LNCaP clone FGC (cell line): ENCODE data around the gene PRR4.

Source experiments
- DNase-seq: peaks from one replicate; pipeline ENCODE4 v3.0.0-alpha.2; 2011; ENCODE audit warnings: low read depth
- H3K4me3 ChIP-seq: 2 replicates; pipeline ENCODE4 v1.5.1; 2011; ENCODE audit warnings: mild to moderate bottlenecking, low read depth, low read length, control low read depth
- TF ChIP-seq, protein P1 (sequence below): IDR thresholded peaks from 2 replicates; pipeline ENCODE4 v1.5.1; 2012; ENCODE audit warnings: mild to moderate bottlenecking; ENCODE audit not compliant: control insufficient read depth, insufficient read depth; ENCODE audit errors: extremely low read depth

PRR4 gene

DNA sequence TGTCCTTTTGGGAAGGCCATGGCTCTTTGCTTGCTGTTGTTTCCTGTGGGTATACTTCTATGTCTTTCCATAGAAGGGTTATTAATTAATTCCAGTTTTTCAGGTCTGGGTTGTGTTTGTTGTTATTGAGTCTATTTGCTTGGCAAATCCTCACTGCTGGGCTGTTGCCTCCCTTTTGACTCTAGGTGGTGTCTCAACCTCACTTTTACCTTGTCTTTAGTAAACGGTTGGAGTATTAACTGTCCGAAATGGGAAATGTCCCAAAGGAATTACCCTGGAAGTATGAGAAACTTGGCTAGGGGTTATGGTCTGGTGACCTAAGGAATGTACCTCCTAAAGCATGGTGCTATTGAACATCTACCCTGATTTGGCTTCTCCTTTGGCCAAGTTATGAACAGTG is 18.1 kb upstream of the PRR4 start:
- peak; percentile 85 for DNase-seq
- TF ChIP-seq, protein P1, sequence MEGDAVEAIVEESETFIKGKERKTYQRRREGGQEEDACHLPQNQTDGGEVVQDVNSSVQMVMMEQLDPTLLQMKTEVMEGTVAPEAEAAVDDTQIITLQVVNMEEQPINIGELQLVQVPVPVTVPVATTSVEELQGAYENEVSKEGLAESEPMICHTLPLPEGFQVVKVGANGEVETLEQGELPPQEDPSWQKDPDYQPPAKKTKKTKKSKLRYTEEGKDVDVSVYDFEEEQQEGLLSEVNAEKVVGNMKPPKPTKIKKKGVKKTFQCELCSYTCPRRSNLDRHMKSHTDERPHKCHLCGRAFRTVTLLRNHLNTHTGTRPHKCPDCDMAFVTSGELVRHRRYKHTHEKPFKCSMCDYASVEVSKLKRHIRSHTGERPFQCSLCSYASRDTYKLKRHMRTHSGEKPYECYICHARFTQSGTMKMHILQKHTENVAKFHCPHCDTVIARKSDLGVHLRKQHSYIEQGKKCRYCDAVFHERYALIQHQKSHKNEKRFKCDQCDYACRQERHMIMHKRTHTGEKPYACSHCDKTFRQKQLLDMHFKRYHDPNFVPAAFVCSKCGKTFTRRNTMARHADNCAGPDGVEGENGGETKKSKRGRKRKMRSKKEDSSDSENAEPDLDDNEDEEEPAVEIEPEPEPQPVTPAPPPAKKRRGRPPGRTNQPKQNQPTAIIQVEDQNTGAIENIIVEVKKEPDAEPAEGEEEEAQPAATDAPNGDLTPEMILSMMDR = peak; percentile 80
- no peak overlapping the region for H3K4me3 ChIP-seq

DNA sequence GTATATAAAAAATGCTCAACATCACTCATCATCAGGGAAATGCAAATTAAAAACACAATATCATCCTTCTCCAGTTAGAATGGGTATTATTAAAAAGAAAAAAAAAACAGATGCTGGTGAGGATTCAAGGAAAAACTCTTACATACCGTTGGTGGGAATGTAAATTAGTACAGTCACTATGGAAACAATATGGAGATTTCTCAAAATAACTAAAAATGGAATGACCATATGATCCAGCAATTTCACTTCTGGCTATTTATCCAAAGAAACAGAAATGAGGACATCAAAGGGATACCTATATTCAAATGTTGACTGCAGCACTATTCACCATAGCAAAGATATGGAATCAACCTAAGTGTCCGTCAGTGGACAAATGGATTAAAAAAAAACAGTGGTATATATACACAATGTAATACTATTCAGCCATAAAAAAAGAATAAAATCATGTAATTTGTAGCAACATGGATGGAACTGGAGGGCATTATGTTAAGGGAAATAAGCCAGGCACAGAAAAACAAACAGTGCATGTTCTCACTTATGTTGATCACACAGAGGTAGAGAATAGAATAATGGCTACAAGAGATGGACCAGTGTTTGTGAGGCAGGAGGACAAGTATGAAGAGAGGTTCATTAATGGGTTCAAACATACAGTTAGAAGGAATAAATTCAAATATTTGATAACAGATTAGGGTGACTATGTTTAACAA is 14.4 kb upstream of the PRR4 start:
- no peak overlapping the region for H3K4me3 ChIP-seq
- TF ChIP-seq, protein P1 = no peak
- no peak for DNase-seq

DNA sequence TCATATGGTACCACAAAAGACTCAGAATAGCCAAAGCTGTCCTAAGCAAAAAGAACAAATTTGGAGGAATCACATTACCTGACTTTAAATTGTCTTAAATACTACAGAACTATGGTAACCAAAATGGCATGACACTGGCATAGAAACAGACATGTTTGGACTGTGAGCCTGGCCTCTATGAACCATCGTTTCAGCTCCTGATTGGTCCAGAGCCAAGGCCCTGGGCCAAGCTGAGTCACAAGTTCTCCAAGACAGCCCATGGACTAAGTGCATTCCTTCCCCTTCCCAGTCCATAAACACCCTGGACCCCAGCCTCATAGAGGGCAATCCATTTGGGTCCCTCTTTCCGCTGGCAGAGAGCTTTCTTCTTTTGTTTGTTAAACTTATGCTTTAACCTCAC is 12.1 kb upstream of the PRR4 start:
- H3K4me3 ChIP-seq = no peak overlapping the region
- TF ChIP-seq, protein P1 = no peak
- DNase-seq = no peak

DNA sequence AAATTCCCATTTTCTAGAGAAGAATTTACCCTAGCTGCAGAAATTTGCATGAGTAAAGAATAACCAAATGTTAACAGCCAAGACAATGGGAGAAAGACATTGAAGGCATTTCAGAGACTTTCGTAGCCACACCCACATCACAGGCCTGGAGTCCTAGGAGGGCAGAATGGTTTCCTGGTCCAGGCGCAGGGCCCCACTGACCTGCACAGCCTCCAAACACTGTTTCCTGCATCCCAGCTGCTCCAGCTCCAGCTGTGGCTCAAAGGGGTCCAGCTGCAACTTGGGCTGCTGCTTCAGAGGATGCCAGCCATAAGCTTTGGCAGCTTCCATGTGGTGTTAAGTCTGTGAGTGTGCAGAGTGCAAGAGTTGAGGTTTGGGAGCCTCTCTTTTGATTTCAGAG is 6.5 kb upstream of the PRR4 start:
- DNase-seq = no peak
- H3K4me3 ChIP-seq = no peak overlapping the region
- TF ChIP-seq, protein P1 = no peak

DNA sequence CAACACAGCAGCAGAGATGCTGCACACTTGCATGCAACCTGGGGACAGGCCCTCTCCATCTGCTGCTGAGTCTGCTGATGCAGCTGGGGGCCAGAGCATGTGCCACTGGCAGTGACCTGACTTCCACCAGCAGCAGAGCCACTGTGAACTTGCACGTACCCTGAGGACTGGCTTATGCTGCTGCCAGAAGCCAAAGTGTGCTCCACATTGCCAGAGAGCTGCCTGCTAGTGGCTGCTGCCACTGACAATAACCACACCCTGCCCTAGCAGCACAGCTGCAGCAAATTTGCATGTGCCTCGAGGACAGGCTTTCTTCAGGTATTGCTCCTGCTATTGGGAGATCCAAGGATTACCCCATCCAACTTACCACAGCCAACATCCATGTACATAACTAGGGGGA is 4.5 kb upstream of the PRR4 start:
- H3K4me3 ChIP-seq = no peak overlapping the region
- no peak for DNase-seq
- TF ChIP-seq, protein P1 = no peak

DNA sequence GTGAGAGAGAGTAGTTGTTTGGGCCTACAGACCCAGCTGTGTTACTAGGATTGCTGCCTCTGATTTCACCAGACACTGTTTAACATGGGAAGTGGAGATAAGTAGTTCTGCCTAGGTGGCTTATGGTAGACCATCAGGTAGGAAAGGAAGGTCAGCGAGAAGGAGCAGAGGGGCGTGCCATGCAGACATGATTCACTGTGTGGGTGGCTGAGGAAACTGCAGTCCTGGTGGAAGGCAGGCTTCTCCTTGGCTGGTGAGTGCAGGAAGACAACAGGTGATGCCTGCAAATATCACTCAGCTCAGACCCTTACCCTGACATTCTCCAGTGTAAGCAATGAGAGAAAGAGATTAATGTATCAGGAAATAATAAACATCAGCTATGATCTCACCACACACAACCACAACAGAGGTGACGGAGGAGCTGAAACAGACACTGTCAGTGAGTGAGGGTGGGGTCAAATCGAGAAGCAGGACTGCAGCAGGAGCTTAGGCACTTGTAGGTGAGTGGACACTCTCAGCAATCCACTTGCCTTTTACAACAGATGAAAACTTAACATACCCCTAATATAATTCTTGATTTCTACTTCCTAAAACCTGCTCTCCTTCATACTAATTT is 2.1 kb upstream of the PRR4 start:
- TF ChIP-seq, protein P1 = no peak
- DNase-seq = no peak
- H3K4me3 ChIP-seq = no peak overlapping the region

DNA sequence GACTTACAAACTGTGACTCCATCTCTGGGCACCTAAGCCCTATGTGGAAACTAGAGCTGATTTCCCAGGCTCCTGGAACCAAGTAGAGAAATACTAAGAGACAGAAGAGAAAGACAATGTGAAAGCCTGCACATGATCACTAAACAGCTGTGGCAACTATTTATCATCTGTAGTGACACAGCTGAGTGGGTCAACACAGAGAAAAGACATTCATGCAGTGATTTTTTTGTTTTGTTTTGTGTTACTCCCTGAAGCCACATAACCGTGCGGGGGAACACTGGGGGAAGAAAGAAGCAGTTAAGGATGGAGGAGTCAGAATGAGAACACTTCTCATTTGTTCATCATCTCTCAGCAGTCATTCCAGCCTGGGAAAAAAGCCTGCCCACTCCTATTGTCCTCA is 1.5 kb downstream of the PRR4 start:
- no peak overlapping the region for H3K4me3 ChIP-seq
- TF ChIP-seq, protein P1 = no peak
- DNase-seq = no peak
